Stimulated activated CD4-positive, alpha-beta T cell treated with anti-CD3 and anti-CD28 coated beads, Interleukin-4, amount 100 ng/mL, for 24 hours (primary cell): Measurements from ENCODE around the gene FBXO17.
"Not testable (repeated sequence)": the region's sequence is repeated elsewhere in the genome, so short reads cannot be mapped to it uniquely, and the experiment has no call there.

Source experiments
- DNase-seq: peaks from one replicate; pipeline ENCODE4 v3.0.0-alpha.2; 2020

FBXO17 gene

DNA sequence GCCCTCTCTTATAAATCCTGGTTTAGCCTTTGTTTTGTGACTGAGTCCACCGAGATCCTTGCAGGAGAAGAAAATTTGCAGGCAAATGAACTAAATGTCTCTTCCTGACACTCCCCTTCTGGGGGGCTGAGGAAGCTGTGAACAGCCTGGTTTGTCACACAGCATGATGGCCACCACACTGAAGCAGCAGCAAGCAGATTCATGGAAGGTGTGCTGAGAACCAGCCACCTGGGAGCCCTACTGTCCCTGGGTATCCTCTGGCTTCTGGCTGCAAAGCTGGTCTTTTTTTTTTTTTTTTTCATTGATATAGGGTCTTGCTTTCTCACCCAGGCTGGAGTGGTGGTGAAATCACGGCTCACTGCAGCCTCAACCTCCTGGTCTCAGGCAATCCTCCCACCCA is 33.6 kb downstream of the FBXO17 start:
- DNase-seq = no peak

DNA sequence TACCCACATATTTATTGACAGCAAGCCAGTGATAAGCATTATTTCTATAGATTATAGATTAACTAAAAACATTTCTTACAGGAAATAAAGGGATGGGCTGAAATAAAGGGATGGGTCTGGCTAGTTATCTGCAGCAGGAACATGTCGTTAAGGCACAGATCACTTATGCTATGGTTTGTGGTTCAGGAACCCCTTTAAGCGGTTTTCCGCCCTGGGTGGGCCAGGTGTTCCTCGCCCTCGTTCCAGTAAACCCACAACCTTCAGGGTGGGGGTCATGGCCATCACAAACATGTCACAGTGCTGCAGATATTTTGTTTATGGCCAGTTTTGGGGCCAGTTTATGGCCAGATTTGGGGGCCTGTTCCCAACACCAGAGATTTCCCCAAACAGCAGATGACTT is 34.1 kb downstream of the FBXO17 start:
- not testable (repeated sequence) for DNase-seq

DNA sequence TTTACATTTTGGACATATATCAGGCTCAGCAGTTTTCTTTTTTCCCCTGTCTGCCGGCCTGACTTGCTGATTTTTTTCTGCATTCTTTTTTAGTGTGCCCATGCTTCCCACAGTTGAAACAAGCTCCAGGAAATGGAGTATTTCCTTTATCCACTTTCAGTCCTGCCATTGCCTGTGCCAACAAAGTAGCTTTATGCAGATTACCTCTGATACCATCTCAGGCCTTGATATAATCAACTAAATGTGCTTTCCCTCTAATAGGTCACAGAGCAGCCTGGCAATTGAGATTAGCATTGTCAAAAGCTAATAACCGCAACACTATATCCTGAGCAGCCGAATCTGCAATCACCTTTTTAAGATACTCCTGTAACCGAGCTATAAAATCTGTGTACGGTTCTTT is 35.6 kb downstream of the FBXO17 start:
- DNase-seq = no peak

DNA sequence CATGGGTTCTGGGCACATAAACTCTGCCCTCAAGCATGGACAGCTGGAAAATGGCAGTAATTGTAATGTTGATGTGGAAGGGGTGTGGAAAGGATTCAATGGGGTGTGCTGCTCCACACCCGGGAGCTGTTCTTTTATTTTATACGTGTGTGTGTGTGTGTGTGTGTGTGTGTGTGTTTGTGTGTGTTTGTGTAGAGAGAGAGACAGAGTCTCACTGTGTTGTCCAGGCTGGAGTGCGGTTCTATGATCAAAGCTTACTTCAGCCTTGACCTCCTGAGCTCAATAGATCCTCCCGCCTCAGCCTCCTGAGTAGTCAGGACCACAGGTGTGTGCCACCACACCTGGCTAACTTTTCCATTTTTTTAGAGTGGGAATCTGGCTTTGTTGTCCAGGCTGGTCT is 42.0 kb downstream of the FBXO17 start:
- DNase-seq = no peak

DNA sequence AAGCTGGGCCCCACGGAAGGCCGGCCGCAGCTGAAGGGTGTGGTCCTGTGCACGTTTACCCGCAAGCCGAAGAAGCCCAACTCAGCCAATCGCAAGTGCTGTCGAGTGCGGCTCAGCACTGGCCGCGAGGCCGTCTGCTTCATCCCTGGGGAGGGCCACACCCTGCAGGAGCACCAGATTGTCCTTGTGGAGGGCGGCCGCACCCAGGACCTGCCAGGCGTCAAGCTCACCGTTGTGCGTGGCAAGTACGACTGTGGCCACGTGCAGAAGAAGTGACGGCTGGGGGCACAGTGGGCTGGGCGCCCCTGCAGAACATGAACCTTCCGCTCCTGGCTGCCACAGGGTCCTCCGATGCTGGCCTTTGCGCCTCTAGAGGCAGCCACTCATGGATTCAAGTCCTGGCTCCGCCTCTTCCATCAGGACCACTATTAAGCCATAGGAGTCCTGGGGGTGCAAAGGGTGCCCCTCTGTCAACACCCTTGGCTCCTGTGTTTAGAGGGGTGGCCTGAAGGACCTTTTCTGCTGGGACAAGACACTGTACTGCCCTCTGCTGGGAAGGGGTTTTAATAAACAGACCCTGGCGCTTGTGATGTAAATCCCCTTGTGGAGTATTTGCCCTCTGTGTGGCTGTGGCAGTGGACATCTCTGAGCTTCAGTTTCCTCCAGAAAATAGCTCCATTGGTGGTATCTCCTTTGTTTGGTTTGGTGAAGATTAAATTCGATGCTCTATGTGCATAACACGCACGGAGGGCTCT is 42.9 kb downstream of the FBXO17 start:
- peak; percentile 49 for DNase-seq

DNA sequence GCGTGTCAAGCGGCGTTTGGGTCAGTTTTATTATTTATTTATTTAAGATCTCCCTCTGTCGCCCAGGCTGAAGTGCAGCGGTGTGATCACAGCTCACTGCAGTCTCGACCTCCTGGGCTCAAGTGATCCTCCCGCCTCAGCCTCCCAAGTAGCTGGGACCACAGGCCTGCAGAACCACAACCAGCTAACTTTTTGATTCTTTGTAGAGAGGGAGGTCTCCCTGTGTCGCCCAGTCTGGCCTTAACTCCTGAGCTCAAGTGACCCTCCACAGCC is 44.1 kb downstream of the FBXO17 start:
- no peak for DNase-seq

DNA sequence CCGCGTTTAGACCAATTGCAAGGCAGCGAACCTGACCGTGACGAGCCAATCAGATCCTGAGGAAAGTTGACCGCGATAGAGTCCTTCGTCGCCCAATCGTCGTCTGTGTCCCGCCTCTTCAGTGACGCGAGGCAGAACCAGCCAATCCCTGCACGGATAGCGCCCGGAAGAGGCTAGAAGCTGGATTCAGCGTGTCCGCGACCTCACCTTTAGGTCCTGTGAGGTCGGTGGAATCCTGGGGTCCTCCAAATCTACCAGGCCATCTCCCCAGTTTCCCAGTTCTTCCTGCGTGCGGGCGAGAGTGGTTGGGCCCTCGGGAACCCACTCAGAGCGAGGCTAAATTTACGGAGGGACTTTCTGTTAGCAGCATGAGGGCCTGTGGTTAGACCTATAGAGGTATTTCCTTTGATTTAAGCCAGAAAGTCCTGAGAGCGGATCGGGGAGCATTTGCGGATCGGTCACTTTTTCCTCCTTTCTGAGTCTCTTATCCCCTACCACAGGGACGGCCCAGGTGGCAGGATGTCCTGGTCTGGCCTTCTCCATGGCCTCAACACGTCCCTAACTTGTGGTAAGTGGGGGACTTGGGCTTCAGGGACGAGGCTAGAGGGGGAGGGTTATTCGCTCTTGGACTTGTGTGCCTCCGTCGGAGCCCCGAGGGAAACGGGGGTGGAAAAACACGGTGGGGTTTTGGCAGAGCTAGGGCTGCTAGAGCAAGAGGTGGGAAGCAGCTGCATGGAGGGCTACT is 44.6 kb downstream of the FBXO17 start, which contains the start of gene MRPS12:
Gene MRPS12 (plus strand): TSS at position 169 of the 745 bp plus-strand sequence. CDS start 351 bp downstream, at position 520.
- peak; percentile 99 for DNase-seq

DNA sequence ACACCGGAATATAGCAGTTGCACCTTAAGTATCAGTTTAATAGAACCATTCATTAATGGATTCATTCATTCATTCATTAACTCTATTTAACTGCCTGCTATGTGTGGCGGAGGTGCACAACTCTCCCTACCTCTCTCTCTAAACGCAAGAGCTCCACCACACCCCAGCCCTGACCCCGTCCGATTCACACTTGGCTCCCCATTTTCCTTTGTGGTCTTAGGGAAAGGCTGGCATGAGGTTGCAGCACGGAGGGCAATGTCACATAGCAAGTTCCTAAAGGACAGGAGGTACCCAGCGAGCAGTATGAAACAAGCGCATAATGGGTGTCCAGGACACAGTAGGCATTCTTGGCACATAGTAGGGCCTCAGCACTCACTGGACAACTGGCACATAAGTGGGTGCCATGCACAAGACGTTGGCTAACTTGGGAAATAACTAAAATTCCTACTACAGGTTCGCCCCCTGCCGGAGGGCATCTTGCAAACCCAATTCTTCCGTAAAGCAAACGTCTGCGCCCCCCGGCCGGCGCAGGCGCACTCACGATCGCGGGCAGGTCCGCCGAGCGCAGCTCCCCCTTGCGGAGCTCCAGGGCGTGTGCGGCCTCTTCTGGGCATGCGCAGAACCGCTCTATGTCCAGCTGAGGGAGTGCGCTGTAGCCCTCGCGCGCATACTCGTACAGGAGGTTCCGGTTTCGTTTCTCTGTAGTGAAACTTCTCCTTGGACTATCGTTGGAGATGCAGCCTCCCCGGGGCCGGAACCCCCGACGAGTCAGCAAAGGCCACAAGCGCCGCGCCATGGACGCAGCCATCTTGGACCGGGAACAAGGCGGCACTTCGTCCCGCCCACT is 45.4 kb downstream of the FBXO17 start, which contains the start of gene SARS2:
Gene SARS2 (minus strand): TSS at position 835 of the 847 bp plus-strand sequence. CDS start 27 bp downstream, at position 808.
- peak; percentile 90 for DNase-seq

DNA sequence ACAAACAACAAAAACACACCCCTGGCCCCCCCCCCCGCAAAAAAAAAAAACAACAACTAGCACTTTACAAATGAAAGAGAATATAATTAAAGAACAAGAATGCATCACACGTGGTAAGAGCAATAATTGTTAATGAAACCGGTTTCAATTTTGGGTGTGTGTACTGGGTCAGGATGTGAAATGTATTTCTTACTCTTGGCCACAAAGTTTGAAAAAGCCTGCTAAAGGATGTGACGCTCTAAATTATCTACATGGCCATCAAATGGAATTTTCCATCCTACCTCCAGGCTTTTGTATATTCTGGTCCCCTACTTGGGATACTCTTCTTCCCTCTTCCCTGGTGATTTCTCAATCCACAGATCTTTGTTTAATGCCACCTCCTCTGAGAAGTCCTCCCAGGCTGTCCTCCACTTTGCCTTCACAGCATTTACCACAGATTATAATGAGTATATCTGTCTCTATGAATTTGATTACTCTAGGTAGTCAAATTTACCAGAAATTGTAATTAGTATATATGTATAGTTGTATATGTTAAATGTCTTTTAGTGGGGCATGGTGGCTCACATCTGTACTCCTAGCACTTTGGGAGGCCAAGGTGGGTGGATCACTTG is 47.0 kb downstream of the FBXO17 start:
- DNase-seq = no peak

DNA sequence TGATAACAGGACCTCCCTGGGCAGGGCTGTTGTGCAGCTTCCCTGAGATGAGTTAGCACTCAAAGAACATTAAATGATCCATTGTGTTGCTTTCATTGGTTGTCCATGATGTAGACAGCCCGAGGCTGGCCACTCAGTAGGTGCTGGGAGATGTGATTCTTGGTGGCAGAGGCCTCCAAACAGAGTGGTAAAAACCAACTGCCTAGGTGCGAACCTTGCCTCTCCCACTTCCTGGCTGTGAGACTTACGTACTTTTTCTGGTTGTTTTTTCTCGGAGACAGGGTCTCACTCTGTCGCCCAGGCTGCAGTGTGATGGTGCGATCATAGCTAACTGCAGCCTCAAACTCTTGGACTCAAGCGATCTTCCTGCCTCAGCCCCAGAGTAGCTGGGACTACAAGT is 51.2 kb downstream of the FBXO17 start:
- DNase-seq = no peak

DNA sequence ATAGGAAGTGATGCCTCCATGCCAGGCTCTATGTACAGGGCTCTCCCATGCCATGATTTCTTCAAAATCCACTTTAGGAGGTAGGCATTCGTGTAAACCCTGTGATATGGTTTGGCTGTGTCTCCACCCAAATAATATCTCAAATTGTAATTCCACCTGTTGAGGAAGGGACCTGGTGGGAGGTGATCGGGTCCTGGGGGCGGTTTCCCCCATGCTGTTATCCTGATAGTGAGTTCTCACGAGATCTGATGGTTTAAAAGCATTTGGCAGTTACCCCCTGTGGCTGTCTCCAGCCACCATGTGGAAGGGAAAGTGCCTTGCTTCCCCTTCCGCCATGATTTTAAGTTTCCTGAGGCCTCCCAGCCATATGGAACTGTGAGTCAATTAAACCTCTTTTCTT is 53.1 kb downstream of the FBXO17 start:
- no peak for DNase-seq

DNA sequence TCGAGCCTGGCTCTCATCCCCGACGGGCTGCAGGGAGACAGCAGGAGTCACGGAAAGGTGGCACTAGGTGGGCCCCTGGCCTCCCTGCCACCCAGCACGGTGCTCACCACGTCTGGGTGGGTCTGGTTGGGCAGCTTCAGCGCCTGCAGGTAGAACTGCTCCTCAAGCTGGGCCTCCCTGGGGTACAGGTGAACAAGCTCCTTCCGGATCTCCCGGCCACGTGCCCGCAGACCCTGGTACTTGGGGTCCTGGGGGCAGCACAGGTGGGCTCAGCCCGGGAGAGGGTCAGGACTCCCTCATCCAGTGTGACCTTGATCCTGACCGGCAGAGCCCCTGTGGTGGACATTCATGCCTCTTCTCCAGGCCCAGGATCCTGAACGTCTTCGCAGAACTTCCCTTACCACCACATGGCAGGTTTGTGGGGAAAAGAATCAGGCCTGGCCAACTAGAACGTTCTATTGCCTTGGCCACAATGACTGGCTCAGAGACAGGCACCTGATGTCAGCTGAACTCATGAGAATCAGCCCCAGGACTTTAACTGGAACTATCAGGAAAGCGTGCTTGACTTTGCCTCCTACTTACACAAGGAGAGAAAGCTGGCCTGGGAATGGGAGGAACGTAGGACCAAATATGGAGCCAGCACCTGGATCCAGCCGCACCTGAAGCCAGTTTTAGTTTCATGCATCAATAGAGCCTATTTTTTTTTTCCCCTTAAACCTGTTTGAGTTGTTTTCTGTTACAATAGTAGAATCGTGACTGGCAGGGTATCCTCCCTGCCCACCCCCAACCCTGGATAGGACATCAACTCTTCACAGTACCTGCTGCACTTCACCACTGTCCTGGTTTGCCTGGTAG is 53.9 kb downstream of the FBXO17 start:
- no peak for DNase-seq

DNA sequence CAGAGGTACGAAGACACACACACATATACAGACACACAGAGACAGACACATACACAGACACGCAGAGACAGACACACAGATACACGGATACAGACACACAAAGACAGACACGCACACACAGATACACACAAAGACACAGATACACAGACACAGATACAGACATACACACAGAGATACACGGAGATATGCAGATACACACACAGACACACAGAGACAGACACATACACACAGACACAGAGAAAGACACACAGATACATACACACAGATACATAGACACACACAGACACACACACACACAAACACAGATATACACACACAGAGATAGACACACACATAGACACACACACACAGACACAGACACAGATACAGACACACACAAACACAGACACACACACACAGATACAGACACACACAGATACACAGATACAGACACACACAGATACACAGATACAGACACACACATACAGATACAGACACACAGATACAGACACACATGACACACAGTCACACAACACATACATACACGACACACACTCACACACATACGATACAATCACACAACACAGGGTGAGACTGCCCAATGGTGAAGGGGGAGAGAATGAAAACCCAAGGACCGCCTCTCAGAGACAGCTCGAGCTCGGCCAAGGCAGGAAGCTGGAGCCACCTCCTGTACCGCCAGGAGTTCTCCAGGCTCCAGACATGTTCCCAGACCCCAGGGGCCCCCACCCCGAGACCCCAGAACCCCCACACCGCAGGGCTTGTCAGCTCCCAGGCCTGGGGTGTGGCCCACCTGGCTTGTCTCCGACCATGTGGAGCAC is 54.7 kb downstream of the FBXO17 start:
- DNase-seq = no peak

DNA sequence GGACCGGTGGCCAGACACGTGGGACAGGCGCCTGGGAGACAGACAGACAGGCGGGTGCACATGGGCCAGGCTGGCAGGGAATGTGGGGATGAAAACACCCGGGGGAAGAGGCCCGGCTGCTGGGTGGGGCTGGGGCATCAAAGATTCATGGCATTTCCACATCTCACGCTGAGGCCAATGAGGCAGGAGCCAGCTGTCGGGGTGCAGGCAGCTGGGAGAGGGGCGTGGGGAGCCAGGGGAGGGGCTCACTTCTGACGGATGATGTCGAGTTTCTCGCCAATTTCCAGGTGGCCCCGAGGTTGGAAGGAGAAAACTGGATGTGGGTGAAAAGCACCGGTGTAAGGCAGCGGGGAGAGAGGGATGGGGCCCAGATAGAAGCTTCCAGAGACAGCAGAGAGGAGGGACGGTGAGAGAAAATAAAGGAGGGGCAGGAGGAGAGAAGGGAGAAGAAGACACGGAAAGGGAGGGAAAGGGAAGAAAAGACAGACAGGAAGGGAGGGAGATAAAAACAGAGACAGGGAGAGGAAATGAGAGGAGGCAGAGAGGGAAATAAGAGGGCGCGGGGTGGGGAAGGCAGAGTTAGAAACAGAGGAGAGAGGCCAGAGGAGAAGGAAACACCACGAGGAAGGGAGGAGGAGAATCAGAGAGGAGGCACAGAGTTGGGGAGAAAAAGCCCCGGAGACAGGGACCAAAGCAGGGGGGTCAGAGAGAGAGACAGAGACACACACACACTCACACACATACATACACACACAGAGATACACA is 55.5 kb downstream of the FBXO17 start:
- no peak for DNase-seq

DNA sequence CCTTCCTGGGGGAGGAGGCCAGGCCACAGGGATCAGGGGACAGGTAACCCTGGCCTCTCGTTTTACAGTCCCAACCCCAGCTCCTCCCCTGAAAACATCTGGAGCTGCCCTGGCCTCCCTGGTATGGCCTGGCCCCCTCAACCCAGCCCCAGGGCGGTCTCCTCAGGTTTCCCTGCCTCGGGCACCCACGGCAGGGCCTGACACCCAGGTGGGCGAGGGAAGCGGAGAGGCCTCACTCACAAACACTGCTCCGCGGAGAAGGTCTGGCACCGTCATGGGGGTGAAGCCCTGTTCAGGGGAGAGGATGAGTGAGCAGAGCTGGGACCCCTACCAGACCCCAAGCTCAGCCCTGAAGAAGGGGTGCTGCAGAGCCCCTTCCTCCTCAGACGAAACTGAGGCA is 57.0 kb downstream of the FBXO17 start:
- no peak for DNase-seq

DNA sequence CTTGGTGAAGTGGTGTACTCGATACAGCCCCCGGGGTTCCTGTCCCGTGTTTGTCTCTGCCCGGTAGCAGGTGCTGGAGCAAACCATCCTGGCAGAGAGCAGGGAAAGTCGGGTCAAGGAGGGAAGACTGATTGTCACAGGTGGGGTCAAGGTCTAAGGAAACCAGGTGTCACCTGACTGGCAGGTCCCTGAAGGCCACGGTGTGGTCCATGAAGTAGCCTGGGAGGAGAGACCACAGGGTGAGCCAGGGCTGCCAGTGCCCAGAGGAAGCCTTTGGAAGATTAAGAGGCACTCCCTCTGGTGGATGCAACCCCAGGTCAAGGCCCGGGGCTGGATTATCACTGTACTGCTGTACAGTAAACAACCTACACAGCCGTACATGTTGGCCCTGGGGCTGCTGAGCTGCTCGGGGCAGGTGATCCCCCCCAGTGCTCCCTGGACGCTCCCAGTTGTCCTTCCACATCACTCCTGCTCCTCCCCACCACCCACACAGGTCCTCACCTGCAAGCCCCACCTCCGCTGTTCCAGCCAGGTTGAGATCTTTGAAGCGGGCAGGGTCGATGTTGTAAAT is 57.5 kb downstream of the FBXO17 start:
- DNase-seq = no peak

DNA sequence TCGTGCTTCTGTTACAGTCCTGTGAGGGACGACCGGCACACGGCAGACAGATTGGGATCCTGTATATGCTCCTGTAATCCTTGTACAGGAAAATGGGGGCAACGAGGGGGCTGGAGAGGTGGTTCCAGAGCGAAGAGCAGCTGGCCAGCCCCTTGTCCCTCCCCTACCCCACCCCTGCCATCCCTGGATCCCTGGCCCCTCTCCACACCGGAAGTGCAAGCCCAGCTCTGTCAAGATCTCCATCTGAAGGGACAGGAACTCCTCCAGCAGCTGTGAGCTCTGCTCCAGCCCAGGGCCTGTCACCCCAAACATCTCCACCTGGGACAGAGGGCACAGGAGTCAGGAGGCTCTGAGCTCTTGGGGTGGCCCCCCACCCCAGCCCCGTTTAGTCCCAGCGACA is 58.0 kb downstream of the FBXO17 start:
- DNase-seq = no peak

DNA sequence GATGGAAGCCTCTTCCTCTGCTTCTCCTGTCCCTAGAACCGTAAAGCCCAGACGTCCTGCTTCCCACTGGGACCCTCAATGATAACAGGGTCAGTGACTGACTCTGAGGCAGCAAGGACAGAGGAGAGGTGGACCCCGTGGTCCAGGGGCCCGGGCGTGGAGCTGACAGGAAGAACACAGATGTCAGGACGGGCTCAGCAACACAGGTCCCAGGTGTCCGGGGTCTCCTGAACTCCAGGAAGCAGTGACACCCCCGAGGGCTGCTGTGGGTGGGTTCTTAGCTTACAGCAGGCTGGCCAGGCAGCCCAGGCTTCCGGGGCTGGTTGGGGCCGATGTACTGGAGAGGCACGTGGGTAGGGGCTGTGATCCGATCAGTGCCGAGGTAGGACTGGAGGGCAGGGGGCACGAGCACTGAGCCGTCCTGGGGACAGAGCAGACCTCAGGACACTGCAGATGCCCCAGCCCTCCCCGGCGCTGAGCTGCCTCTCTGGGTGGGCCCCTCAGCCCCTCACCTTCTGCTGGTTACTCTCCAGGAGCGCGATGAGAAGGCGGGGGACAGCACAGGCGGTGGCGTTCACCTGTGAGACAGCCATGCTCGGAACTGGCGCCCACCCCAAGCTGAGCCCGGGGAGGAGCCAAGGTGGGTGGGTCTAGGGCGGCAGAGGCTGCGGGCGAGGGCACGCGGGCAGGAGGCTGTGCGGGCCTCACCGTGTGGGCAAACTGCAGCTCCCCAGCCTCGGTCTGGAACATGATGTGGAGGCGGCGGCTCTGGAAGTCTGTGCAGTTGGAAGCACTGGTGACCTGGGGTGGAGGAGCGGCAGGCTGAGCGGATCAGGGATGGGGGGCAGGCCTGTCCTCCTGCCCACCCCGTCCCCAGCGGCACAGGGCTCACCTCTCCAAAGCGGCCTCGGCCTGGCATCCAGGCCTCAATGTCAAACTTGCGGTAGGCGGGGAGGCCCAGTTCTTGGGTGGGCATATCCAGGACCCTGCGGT is 59.9 kb downstream of the FBXO17 start:
- DNase-seq = no peak

DNA sequence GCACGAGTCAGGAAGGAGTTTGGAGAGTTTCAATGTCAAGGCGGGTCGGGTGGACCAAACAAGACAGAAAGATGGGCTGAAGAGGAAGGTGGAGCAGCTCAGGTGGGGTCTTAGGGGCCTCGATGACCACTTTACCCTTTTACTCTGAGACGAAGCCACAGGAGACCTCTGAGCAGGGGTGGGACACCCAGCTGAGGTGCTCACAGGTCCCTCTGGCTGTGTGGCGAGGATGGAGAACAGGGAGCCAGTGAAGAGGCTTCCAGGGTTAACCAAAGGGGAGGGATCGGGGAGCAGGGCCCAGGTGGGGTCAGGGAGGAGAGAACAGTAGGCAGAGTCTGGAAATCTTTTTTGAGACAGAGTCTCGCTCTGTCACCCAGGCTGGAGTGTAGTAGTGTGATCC is 61.6 kb downstream of the FBXO17 start:
- DNase-seq = no peak
